Nephron (organoid): ENCODE results near the gene TEX2.

Source experiments
- H3K27ac Mint-ChIP-seq, 3 experiments: 2 replicates each; pipeline ENCODE4 v1.8.0; 2020; ENCODE audit warnings: mixed read lengths in 3 of 3, mild to moderate bottlenecking in 2 of 3, moderate library complexity in 1 of 3
- H3K27me3 Mint-ChIP-seq: 2 replicates; pipeline ENCODE4 v1.8.0; 2021; ENCODE audit warnings: low read depth, mild to moderate bottlenecking, moderate library complexity, mixed read lengths
- H3K36me3 Mint-ChIP-seq: 2 replicates; pipeline ENCODE4 v1.8.0; 2020; ENCODE audit warnings: low read depth, mixed read lengths
- H3K4me1 Mint-ChIP-seq: 2 replicates; pipeline ENCODE4 v1.8.0; 2020; ENCODE audit warnings: mixed read lengths
- H3K4me3 Mint-ChIP-seq, 3 experiments: 2 replicates each; pipeline ENCODE4 v1.8.0; 2020; ENCODE audit warnings: mild to moderate bottlenecking in 3 of 3, mixed read lengths in 3 of 3, moderate library complexity in 2 of 3
- H3K9me3 Mint-ChIP-seq: 2 replicates; pipeline ENCODE4 v1.8.0; 2020; ENCODE audit warnings: mixed read lengths
- TF ChIP-seq, protein P1 (sequence below), 3 experiments: fragments of 200-600 bp; sonication (generic); IDR thresholded peaks; one replicate each; pipeline ENCODE4 v1.5.0; 2021; ENCODE audit warnings: antibody characterized with exemption in 3 of 3; ENCODE audit not compliant: unreplicated experiment in 3 of 3

The TEX2 gene

GRCh38 chr17:64177311-64178010 is 85.6 kb downstream of the TEX2 start:
- peaks cover 4% of the 10 kb centered on the region for H3K27me3 Mint-ChIP-seq
- TF ChIP-seq, protein P1, sequence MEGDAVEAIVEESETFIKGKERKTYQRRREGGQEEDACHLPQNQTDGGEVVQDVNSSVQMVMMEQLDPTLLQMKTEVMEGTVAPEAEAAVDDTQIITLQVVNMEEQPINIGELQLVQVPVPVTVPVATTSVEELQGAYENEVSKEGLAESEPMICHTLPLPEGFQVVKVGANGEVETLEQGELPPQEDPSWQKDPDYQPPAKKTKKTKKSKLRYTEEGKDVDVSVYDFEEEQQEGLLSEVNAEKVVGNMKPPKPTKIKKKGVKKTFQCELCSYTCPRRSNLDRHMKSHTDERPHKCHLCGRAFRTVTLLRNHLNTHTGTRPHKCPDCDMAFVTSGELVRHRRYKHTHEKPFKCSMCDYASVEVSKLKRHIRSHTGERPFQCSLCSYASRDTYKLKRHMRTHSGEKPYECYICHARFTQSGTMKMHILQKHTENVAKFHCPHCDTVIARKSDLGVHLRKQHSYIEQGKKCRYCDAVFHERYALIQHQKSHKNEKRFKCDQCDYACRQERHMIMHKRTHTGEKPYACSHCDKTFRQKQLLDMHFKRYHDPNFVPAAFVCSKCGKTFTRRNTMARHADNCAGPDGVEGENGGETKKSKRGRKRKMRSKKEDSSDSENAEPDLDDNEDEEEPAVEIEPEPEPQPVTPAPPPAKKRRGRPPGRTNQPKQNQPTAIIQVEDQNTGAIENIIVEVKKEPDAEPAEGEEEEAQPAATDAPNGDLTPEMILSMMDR (IDR thresholded peaks at IDR 0.05; ENCODE audit: unreplicated experiment in 3 of 3) = no peak
- peaks cover 51% of the 10 kb centered on the region for H3K36me3 Mint-ChIP-seq

GRCh38 chr17:64176556-64176955 is 86.5 kb downstream of the TEX2 start:
- Mint-ChIP-seq H3K4me3 (peak overlapping the region in 1 of 3 experiments; percentile 39), H3K27me3 (peaks cover 4% of the 10 kb centered on the region), H3K9me3 (no peaks in the 10 kb centered on the region), H3K27ac (peak overlapping the region in 2 of 3 experiments; percentile 32 to 91), H3K4me1 (peaks cover 51% of the 10 kb centered on the region), H3K36me3 (peaks cover 57% of the 10 kb centered on the region)
- TF ChIP-seq, protein P1 (IDR thresholded peaks at IDR 0.05; ENCODE audit: unreplicated experiment in 3 of 3) = no peak

More at GRCh38 chr17:64177311-64178010, 85.6 kb downstream of the TEX2 start:
- Mint-ChIP-seq H3K9me3 (no peaks in the 10 kb centered on the region), H3K4me1 (peaks cover 51% of the 10 kb centered on the region), H3K27ac (peak overlapping the region; percentile 89 to 91 (median 91)), H3K4me3 (peak overlapping the region in 2 of 3 experiments; percentile 5 to 54)

DNA sequence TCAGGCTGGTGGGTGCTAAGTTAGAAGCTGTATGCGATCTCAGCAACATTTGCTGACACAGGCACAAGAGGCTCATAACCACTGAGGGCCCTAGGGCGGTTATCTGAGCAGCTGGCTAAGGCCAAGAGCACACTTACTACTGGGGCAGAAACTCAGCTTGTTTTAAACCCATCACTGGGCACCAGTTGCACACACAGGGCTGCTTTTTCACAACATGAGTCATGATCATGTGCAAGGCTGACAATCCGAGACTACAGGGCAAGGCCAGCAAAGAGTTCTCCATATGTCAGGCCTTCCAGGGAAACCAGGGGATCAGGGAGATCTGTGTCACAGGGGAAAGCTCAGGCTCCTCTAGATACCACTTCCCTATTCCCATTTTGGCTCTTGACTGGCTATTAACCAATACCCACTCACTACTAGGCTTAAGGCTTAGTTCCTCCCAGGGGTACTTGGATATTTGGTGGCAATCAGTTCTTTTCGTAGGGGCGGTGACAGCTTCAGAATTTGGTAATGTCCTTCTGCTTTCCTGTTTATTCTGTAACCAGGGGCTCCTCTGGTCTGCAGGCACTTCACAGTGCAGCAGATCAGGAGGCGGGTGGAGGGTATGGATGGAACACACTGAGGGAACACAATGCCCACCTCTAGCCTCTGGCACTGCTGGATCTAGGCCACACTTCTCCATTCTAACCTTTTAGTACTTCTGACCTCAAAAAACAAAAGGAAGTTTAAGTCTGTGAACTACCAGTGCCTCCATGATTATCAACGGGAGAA is 88.2 kb downstream of the TEX2 start:
- H3K36me3 Mint-ChIP-seq = peaks cover 62% of the 10 kb centered on the region
- H3K9me3 Mint-ChIP-seq = no peaks in the 10 kb centered on the region
- H3K4me1 Mint-ChIP-seq = peaks cover 50% of the 10 kb centered on the region
- peaks cover 4% of the 10 kb centered on the region for H3K27me3 Mint-ChIP-seq
- H3K27ac Mint-ChIP-seq = peak overlapping the region in 1 of 3 experiments; percentile 69
- TF ChIP-seq, protein P1 (IDR thresholded peaks at IDR 0.05; ENCODE audit: unreplicated experiment in 3 of 3) = no peak
- H3K4me3 Mint-ChIP-seq = peak overlapping the region in 1 of 3 experiments; percentile 43

GRCh38 chr17:64173646-64174045 is 89.4 kb downstream of the TEX2 start:
- Mint-ChIP-seq H3K4me3 (no peak overlapping the region), H3K36me3 (peaks cover 53% of the 10 kb centered on the region), H3K4me1 (peaks cover 45% of the 10 kb centered on the region), H3K27ac (no peak overlapping the region), H3K9me3 (no peaks in the 10 kb centered on the region), H3K27me3 (peaks cover 3% of the 10 kb centered on the region)
- TF ChIP-seq, protein P1 (IDR thresholded peaks at IDR 0.05; ENCODE audit: unreplicated experiment in 3 of 3) = no peak

DNA sequence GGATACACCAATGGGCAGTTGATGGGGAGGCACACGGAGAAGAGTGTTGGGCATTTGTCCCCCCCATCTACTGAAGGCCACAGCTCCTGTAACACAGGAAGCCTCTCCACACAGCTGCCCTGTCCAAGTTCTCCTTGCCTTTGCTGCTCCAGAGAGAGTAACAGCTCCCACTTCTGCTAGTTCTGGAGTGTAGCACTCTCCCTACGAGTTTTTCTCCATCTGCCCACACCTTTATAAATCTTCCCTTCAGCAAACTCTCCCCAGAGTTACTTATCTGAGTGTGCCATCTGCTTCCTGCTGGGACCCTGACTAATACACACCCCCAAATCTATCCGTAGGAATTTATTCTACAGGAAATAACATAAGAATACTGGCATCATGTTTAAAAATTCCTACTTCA is 90.5 kb downstream of the TEX2 start:
- Mint-ChIP-seq H3K27ac (peak overlapping the region in 1 of 3 experiments; percentile 46), H3K4me3 (no peak overlapping the region), H3K4me1 (peaks cover 34% of the 10 kb centered on the region), H3K36me3 (peaks cover 45% of the 10 kb centered on the region), H3K9me3 (no peaks in the 10 kb centered on the region), H3K27me3 (no peaks in the 10 kb centered on the region)
- TF ChIP-seq, protein P1 (IDR thresholded peaks at IDR 0.05; ENCODE audit: unreplicated experiment in 3 of 3) = no peak
